GM10248 (cell line): ENCODE data around the gene TSPAN18.

Experiments used
- CTCF ChIA-PET: fragments of 300-600 bp; sonication (Branson Sonifier 250); formaldehyde crosslinking; extraction: SDS; loops from one replicate; lab custom pipeline; 2021; ENCODE audit warnings: antibody characterized with exemption; lab: Yijun Ruan, JAX
- POLR2A ChIA-PET: fragments of 350-650 bp; sonication (Branson Sonifier 250); formaldehyde crosslinking; extraction: SDS; loops from one replicate; lab custom pipeline; 2020; ENCODE audit warnings: antibody characterized with exemption; lab: Yijun Ruan, JAX
- DNase-seq: peaks from one replicate; pipeline ENCODE4 v3.0.0; 2012; ENCODE audit errors: extremely low spot score
- CTCF ChIP-seq: IDR thresholded peaks from 2 replicates; pipeline ENCODE4 v1.5.1; 2012; ENCODE audit warnings: mild to moderate bottlenecking, low read depth; ENCODE audit errors: extremely low read depth, missing control alignments, control extremely low read depth

TSPAN18 gene

GRCh38 chr11:44780940-44781631 is 54.3 kb downstream of the TSPAN18 start:
- CTCF ChIA-PET, result interaction anchor here (1.3 kb wide), 1 partner anchor 164 kb away, joined by 3 read pairs; no protein-coding TSS in a partner anchor

GRCh38 chr11:44781655-44782054 is 54.9 kb downstream of the TSPAN18 start:
- ChIA-PET POLR2A (interaction anchor here (0.6 kb wide), 1 partner anchor 162 kb away, joined by 5 read pairs; no protein-coding TSS in a partner anchor), CTCF (interaction anchor here (1.0 to 1.3 kb wide), 2 partner anchors 10 to 165 kb away, joined by 3 read pairs; no protein-coding TSS in a partner anchor)
- DNase-seq, result no peak

More at GRCh38 chr11:44780940-44781631, 54.3 kb downstream of the TSPAN18 start:
- POLR2A ChIA-PET, result interaction anchor here (0.6 kb wide), 1 partner anchor 162 kb away, joined by 5 read pairs; no protein-coding TSS in a partner anchor
- TF ChIP-seq CTCF, result no peak
- DNase-seq, result no peak

GRCh38 chr11:44782478-44782877 is 55.7 kb downstream of the TSPAN18 start:
- POLR2A ChIA-PET, result no interaction called here
- CTCF ChIA-PET, result interaction anchor here (1.0 to 1.3 kb wide), 2 partner anchors 11 to 165 kb away, joined by 3 read pairs; no protein-coding TSS in a partner anchor
- DNase-seq, result no peak
- no peak for TF ChIP-seq CTCF

More at GRCh38 chr11:44781655-44782054, 54.9 kb downstream of the TSPAN18 start:
- no peak for TF ChIP-seq CTCF

GRCh38 chr11:44784436-44784760 is 57.6 kb downstream of the TSPAN18 start:
- ChIA-PET CTCF (interaction anchor here (2.4 kb wide), 1 partner anchor 9 kb away, joined by 22 read pairs; no protein-coding TSS in a partner anchor), POLR2A (no interaction called here)
- no peak for DNase-seq
- no peak for TF ChIP-seq CTCF

- TF ChIP-seq CTCF, result no peak
- ChIA-PET POLR2A (no interaction called here), CTCF (interaction anchor here (1.4 to 2.4 kb wide), 2 partner anchors 9 to 39 kb away, joined by 3 to 22 read pairs; no protein-coding TSS in a partner anchor)
- DNase-seq, result no peak
These were observed 58.1 kb downstream of the TSPAN18 start for GRCh38 chr11:44784851-44785250.

- POLR2A ChIA-PET, result no interaction called here
- DNase-seq, result no peak
- CTCF ChIA-PET, result interaction anchor here (1.4 to 2.4 kb wide), 3 partner anchors 10 to 37 kb away, joined by 3 to 22 read pairs (median 3); no protein-coding TSS in a partner anchor
- TF ChIP-seq CTCF, result no peak
These were observed 59.3 kb downstream of the TSPAN18 start for GRCh38 chr11:44785856-44786607.
